Measurements from ENCODE around the gene SCN9A. TPM values are rescaled to one million over a fixed set of nuclear protein-coding genes. Genes with fewer than 3 reads are reported as not detected.
"Not testable (repeated sequence)": the region's sequence is repeated elsewhere in the genome, so short reads cannot be mapped to it uniquely, and the experiment has no call there.

The SCN9A gene
- total and polyA plus RNA-seq, 2 donors (not counting 1 experiment from before 2014, with no cell fraction given), result 64.2 to 105 TPM

GRCh38 chr2:166360906-166361305 lies 14.8 kb downstream of the SCN9A start:
- no peak overlapping the region for H3K4me3 ChIP-seq (replicated peaks in 1 of 4; ENCODE audit: control extremely low read depth in 1 of 4, insufficient read depth in 1 of 4, low read depth in 3 of 4, low read length in 4 of 4)
- no peaks in the 10 kb centered on the region for H3K9me3 ChIP-seq (ENCODE audit: control insufficient read depth, insufficient read depth, low read depth, low read length)
- no peak overlapping the region for H3K4me2 ChIP-seq (ENCODE audit: extremely low read depth, insufficient read depth, low read length)
- no peak for DNase-seq (ENCODE audit: low read depth in 2 of 2)
- no peaks in the 10 kb centered on the region for H4K20me1 ChIP-seq (ENCODE audit: control insufficient read depth, extremely low read depth, insufficient read depth, low read length)
- no peak overlapping the region for H3K9ac ChIP-seq (ENCODE audit: insufficient read depth, low read length)
- H3K27ac ChIP-seq (ENCODE audit: insufficient read depth, low read length), result no peak overlapping the region
- TF ChIP-seq EZH2 (IDR thresholded peaks at IDR 0.05; ENCODE audit: low read length, missing control alignments) (no peak), CTCF (conservative IDR thresholded peaks at IDR 0.05 in 1 of 2, IDR thresholded peaks at IDR 0.05 in 1 of 2; ENCODE audit: low read depth in 1 of 2, low read length in 2 of 2) (no peak)
- H3K79me2 ChIP-seq (ENCODE audit: control insufficient read depth, insufficient read depth, low read length), result peaks cover 29% of the 10 kb centered on the region
- no peak overlapping the region for H2AFZ ChIP-seq (ENCODE audit: low read length)
- H3K4me1 ChIP-seq (ENCODE audit: control insufficient read depth, extremely low read depth, insufficient read depth, low read length), result peaks cover 3% of the 10 kb centered on the region
- no peaks in the 10 kb centered on the region for H3K27me3 ChIP-seq (ENCODE audit: control insufficient read depth, insufficient read depth, low read length)
- no peaks in the 10 kb centered on the region for H3K36me3 ChIP-seq (ENCODE audit: control insufficient read depth, insufficient read depth, low read length)

- no peaks in the 10 kb centered on the region for H3K36me3 ChIP-seq (ENCODE audit: control insufficient read depth, insufficient read depth, low read length)
- H3K4me1 ChIP-seq (ENCODE audit: control insufficient read depth, extremely low read depth, insufficient read depth, low read length), result peaks cover 3% of the 10 kb centered on the region
- no peak overlapping the region for H3K4me3 ChIP-seq (replicated peaks in 1 of 4; ENCODE audit: control extremely low read depth in 1 of 4, insufficient read depth in 1 of 4, low read depth in 3 of 4, low read length in 4 of 4)
- no peak overlapping the region for H3K9ac ChIP-seq (ENCODE audit: insufficient read depth, low read length)
- no peak overlapping the region for H2AFZ ChIP-seq (ENCODE audit: low read length)
- H3K4me2 ChIP-seq (ENCODE audit: extremely low read depth, insufficient read depth, low read length), result no peak overlapping the region
- no peaks in the 10 kb centered on the region for H3K9me3 ChIP-seq (ENCODE audit: control insufficient read depth, insufficient read depth, low read depth, low read length)
- H3K27ac ChIP-seq (ENCODE audit: insufficient read depth, low read length), result no peak overlapping the region
- TF ChIP-seq CTCF (conservative IDR thresholded peaks at IDR 0.05 in 1 of 2, IDR thresholded peaks at IDR 0.05 in 1 of 2; ENCODE audit: low read depth in 1 of 2, low read length in 2 of 2) (no peak), EZH2 (IDR thresholded peaks at IDR 0.05; ENCODE audit: low read length, missing control alignments) (no peak)
- no peak for DNase-seq (ENCODE audit: low read depth in 2 of 2)
- H3K79me2 ChIP-seq (ENCODE audit: control insufficient read depth, insufficient read depth, low read length), result peaks cover 26% of the 10 kb centered on the region
- no peaks in the 10 kb centered on the region for H3K27me3 ChIP-seq (ENCODE audit: control insufficient read depth, insufficient read depth, low read length)
- H4K20me1 ChIP-seq (ENCODE audit: control insufficient read depth, extremely low read depth, insufficient read depth, low read length), result no peaks in the 10 kb centered on the region
Observed at GRCh38 chr2:166360426-166360825, 15.3 kb downstream of the SCN9A start.

- H3K9ac ChIP-seq (ENCODE audit: insufficient read depth, low read length); H3K4me3 ChIP-seq (replicated peaks in 1 of 4; ENCODE audit: control extremely low read depth in 1 of 4, insufficient read depth in 1 of 4, low read depth in 3 of 4, low read length in 4 of 4); H3K4me2 ChIP-seq (ENCODE audit: extremely low read depth, insufficient read depth, low read length); H4K20me1 ChIP-seq (ENCODE audit: control insufficient read depth, extremely low read depth, insufficient read depth, low read length); H3K36me3 ChIP-seq (ENCODE audit: control insufficient read depth, insufficient read depth, low read length); H3K27ac ChIP-seq (ENCODE audit: insufficient read depth, low read length); DNase-seq (ENCODE audit: low read depth in 2 of 2); H2AFZ ChIP-seq (ENCODE audit: low read length); H3K4me1 ChIP-seq (ENCODE audit: control insufficient read depth, extremely low read depth, insufficient read depth, low read length); H3K27me3 ChIP-seq (ENCODE audit: control insufficient read depth, insufficient read depth, low read length); H3K9me3 ChIP-seq (ENCODE audit: control insufficient read depth, insufficient read depth, low read depth, low read length): not testable (repeated sequence)
- H3K79me2 ChIP-seq (ENCODE audit: control insufficient read depth, insufficient read depth, low read length), result peaks cover 17% of the 10 kb centered on the region
Observed at GRCh38 chr2:166357950-166358321, 17.8 kb downstream of the SCN9A start.

Data from fibroblast of lung (primary cell).